ENCODE results near the gene PPFIBP2. TPM values are rescaled to one million over a fixed set of nuclear protein-coding genes. Genes with fewer than 3 reads are reported as not detected.

Gene PPFIBP2
- total RNA-seq (2022; extraction: Qiagen RNA extraction; ENCODE audit: low read depth): 11.4 to 15.5 TPM (median 12.0 TPM) in 5 replicates

GRCh38 chr11:7513234-7514098 lies at the start of gene PPFIBP2:
TSS of gene PPFIBP2 (plus strand) at chr11:7513999. CDS start at chr11:7549476, 35,477 bp downstream.

GRCh38 chr11:7485186-7486097 lies 28.4 kb upstream of the PPFIBP2 start, which contains the start of gene OLFML1:
TSS of gene OLFML1 (plus strand) at chr11:7485506. CDS start at chr11:7485876, 370 bp downstream.

GRCh38 chr11:7672960-7673723 lies 159.3 kb downstream of the PPFIBP2 start, which contains the start of gene CYB5R2:
TSS of gene CYB5R2 (minus strand) at chr11:7673500. CDS start at chr11:7672825, 675 bp downstream.

Other genes starting within 250 kb of the PPFIBP2 start
- gene OLFML1, start 28.5 kb upstream of the PPFIBP2 start, total RNA-seq (2022; extraction: Qiagen RNA extraction; ENCODE audit: low read depth): 0.02 TPM in 1 of 5 replicates, not detected in the others
- gene CYB5R2, start 159.5 kb downstream of the PPFIBP2 start, total RNA-seq (2022; extraction: Qiagen RNA extraction; ENCODE audit: low read depth): 3.8 to 5.5 TPM (median 4.5 TPM) in 5 replicates
- gene OVCH2, start 192.5 kb downstream of the PPFIBP2 start, total RNA-seq (2022; extraction: Qiagen RNA extraction; ENCODE audit: low read depth): not detected in 5 replicates